ENCODE data around the gene RBKS.

DNA sequence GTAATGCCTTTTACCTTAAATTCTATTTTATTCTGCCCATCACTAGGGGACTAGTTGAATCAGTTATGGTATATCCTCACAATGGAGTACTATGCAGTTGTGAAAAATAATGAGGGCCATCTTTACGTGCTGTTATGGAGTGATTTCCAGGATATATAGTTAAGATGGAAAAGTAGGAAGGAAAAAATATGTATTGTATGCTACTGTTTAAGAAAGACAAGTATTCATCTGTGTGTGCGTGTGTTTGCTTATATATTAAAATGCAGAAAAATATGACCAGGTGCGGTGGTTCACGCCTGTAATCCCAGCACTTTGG, 151.2 kb downstream of the RBKS start:
- TF ChIP-seq, protein P1, sequence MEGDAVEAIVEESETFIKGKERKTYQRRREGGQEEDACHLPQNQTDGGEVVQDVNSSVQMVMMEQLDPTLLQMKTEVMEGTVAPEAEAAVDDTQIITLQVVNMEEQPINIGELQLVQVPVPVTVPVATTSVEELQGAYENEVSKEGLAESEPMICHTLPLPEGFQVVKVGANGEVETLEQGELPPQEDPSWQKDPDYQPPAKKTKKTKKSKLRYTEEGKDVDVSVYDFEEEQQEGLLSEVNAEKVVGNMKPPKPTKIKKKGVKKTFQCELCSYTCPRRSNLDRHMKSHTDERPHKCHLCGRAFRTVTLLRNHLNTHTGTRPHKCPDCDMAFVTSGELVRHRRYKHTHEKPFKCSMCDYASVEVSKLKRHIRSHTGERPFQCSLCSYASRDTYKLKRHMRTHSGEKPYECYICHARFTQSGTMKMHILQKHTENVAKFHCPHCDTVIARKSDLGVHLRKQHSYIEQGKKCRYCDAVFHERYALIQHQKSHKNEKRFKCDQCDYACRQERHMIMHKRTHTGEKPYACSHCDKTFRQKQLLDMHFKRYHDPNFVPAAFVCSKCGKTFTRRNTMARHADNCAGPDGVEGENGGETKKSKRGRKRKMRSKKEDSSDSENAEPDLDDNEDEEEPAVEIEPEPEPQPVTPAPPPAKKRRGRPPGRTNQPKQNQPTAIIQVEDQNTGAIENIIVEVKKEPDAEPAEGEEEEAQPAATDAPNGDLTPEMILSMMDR (IDR thresholded peaks at IDR 0.05): no peak
- TF ChIP-seq POLR2A (IDR thresholded peaks at IDR 0.05): no peak
